Measurements from ENCODE around the gene LAMA5. TPM values are rescaled to one million over a fixed set of nuclear protein-coding genes. Genes with fewer than 3 reads are reported as not detected.
"Not testable (repeated sequence)": the region's sequence is repeated elsewhere in the genome, so short reads cannot be mapped to it uniquely, and the experiment has no call there.

Gene LAMA5
- total RNA-seq, 2 experiments from 2014 or later, result 0.99 to 1.9 TPM

DNA sequence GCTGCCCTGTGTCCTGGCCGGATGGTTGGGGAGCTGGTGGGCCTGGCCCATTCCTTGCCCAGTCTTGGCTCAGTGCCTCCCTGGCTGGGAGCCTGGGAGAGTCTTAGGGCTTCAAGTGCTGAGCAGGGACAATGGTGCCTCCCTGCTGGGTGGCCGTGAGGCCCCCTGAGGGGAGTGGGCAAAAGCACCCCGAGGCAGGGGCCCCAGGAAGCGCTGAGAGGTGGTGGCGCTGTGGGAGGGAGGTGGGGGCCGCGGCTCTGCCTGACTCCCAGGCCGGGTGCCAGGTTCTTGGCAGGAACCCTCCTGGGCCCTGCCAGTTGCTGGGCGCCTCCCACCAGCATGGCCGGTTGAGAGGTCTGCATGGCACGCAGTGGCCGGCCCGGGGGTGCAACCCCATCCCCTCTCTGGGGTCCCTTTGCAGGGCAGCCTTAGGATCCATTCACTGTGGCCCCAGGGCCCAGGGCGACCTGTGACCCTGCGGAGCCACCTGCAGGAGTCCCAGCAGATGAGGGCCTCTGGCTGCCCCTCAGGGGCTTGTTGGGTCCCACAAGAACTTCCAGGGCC lies 10.6 kb upstream of the LAMA5 start:
- Mint-ChIP-seq H3K4me3 (no peak overlapping the region), H3K4me1 (peaks cover 5% of the 10 kb centered on the region), H3K36me3 (peaks cover 7% of the 10 kb centered on the region), H3K27me3 (no peaks in the 10 kb centered on the region), H3K9me3 (ENCODE audit: low read depth) (peaks cover 4% of the 10 kb centered on the region), H3K27ac (no peak overlapping the region)
- DNase-seq (no peak), ATAC-seq (no peak)
- CTCF ChIA-PET, result no interaction called here

GRCh38 chr20:62377064-62377461 lies 10.0 kb upstream of the LAMA5 start:
- no peak overlapping the region for H3K4me3 Mint-ChIP-seq
- H3K4me1 Mint-ChIP-seq, result peaks cover 3% of the 10 kb centered on the region
- H3K27me3 Mint-ChIP-seq, result no peaks in the 10 kb centered on the region
- peaks cover 4% of the 10 kb centered on the region for H3K36me3 Mint-ChIP-seq
- no peak for DNase-seq
- CTCF ChIA-PET, result no interaction called here
- H3K9me3 Mint-ChIP-seq (ENCODE audit: low read depth), result peaks cover 3% of the 10 kb centered on the region
- ATAC-seq, result no peak
- H3K27ac Mint-ChIP-seq, result no peak overlapping the region

GRCh38 chr20:62376112-62377063 lies 9.3 kb upstream of the LAMA5 start:
- Mint-ChIP-seq H3K27me3 (no peaks in the 10 kb centered on the region), H3K9me3 (ENCODE audit: low read depth) (no peaks in the 10 kb centered on the region), H3K36me3 (no peaks in the 10 kb centered on the region), H3K4me1 (no peaks in the 10 kb centered on the region), H3K27ac (no peak overlapping the region), H3K4me3 (no peak overlapping the region)
- DNase-seq (no peak), ATAC-seq (no peak)
- CTCF ChIA-PET, result no interaction called here

GRCh38 chr20:62374331-62375152 lies 7.4 kb upstream of the LAMA5 start:
- DNase-seq (no peak), ATAC-seq (no peak)
- H3K36me3 Mint-ChIP-seq, result no peaks in the 10 kb centered on the region
- H3K27ac Mint-ChIP-seq, result peak overlapping the region; percentile 1
- CTCF ChIA-PET, result interaction anchor here (1.7 kb wide), 1 partner anchor 8 kb away, joined by 6 read pairs; no protein-coding TSS in a partner anchor
- H3K9me3 Mint-ChIP-seq (ENCODE audit: low read depth), result no peaks in the 10 kb centered on the region
- no peak overlapping the region for H3K4me3 Mint-ChIP-seq
- peaks cover under 1% of the 10 kb centered on the region for H3K27me3 Mint-ChIP-seq
- no peaks in the 10 kb centered on the region for H3K4me1 Mint-ChIP-seq

- CTCF ChIA-PET, result interaction anchor here (1.7 kb wide), 1 partner anchor 9 kb away, joined by 6 read pairs; no protein-coding TSS in a partner anchor
- not testable (repeated sequence) for H3K9me3 Mint-ChIP-seq (ENCODE audit: low read depth)
Observed at GRCh38 chr20:62373631-62374179, 6.6 kb upstream of the LAMA5 start.

GRCh38 chr20:62372042-62372993 lies 5.2 kb upstream of the LAMA5 start:
- no peak for DNase-seq
- CTCF ChIA-PET, result no interaction called here
- H3K27ac Mint-ChIP-seq, result no peak overlapping the region
- ATAC-seq, result no peak
- H3K9me3 Mint-ChIP-seq (ENCODE audit: low read depth), result no peaks in the 10 kb centered on the region
- H3K27me3 Mint-ChIP-seq, result peaks cover 18% of the 10 kb centered on the region
- H3K4me1 Mint-ChIP-seq, result peaks cover 2% of the 10 kb centered on the region
- no peak overlapping the region for H3K4me3 Mint-ChIP-seq
- H3K36me3 Mint-ChIP-seq, result no peaks in the 10 kb centered on the region

More at GRCh38 chr20:62373631-62374179, 6.6 kb upstream of the LAMA5 start:
- H3K36me3 Mint-ChIP-seq, H3K27ac Mint-ChIP-seq, ATAC-seq, H3K27me3 Mint-ChIP-seq, DNase-seq, H3K4me3 Mint-ChIP-seq, H3K4me1 Mint-ChIP-seq: not testable (repeated sequence)

- DNase-seq (no peak), ATAC-seq (no peak)
- H3K4me3 Mint-ChIP-seq, result no peak overlapping the region
- H3K36me3 Mint-ChIP-seq, result no peaks in the 10 kb centered on the region
- H3K27ac Mint-ChIP-seq, result no peak overlapping the region
- no peaks in the 10 kb centered on the region for H3K9me3 Mint-ChIP-seq (ENCODE audit: low read depth)
- peaks cover 2% of the 10 kb centered on the region for H3K4me1 Mint-ChIP-seq
- CTCF ChIA-PET, result no interaction called here
- H3K27me3 Mint-ChIP-seq, result peaks cover 18% of the 10 kb centered on the region
Observed at GRCh38 chr20:62371588-62372041, 4.5 kb upstream of the LAMA5 start.

DNA sequence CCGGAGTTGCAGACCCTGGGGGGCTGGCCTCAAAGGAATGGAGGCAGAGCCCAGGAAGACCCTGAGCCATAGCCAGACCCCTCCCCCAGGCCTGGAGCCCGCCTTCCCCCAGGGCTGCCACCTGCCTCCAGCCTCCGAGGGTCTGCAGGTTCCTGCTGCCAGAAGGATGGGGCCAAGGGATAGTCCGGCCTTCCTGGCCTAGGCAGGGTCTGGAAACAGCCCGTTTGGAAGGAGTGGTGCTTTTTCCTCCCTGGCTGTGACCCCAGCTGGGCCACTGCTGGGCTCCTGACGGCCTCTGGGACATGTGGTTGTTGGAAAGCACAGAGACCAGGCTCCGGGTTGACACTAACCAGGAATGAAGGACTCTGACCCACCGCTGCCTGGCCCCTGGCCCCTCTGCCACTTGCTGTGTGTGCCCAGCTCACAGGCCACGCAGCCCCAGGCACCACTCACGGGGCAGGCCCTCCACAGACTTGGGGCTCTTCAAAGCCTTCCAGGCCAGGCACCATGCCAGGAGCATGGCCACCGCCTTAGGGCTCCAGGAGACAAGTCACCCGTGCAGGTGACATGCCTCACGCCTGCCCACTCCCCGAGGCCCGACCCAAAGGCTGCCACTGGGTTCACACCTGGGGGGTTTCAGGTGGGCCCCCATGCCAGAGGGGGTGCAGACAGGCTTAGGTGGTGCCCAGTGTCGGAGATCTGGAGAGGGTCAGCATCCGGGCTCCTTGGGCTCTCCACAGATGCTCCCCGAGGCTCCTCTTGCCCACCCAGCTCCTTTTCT lies 3.9 kb upstream of the LAMA5 start:
- CTCF ChIA-PET, result no interaction called here

DNA sequence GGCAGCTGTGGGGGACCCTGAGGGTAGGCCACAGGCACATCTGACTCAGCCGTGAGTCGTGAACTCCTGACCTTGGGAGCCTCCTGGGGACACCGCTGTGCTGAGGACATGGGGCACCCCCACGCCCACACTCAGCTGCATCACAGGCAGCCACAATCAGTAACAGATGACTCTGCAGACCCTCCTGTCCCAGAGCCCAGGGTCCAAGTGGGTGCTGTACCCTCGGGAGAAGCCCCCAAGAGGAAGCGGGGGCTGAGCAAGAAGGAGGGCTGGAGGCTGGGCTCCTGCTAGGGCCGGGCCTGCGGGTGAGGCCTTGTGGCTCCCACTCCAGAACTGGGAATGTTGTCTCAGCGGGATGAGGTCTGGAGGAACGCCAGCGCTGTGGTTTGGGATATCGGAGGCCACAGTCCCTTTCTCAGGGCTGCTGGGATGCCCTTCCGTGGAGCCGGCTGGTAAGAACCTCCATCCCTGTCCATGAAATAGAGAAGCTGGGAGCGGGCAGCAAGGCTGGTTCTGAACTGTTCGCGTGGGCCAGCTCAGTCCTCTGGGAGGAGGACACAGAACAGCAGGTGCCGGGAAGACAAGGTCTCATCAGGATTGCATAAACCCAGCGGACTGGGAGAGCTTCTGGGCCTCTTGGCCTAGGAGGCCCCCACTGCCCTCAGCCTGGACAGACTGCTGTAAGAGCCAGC lies 3.1 kb upstream of the LAMA5 start:
- CTCF ChIA-PET, result no interaction called here
- Mint-ChIP-seq H3K27me3 (peaks cover 24% of the 10 kb centered on the region), H3K36me3 (no peaks in the 10 kb centered on the region), H3K9me3 (ENCODE audit: low read depth) (no peaks in the 10 kb centered on the region), H3K4me3 (no peak overlapping the region), H3K27ac (no peak overlapping the region), H3K4me1 (peaks cover 2% of the 10 kb centered on the region)
- DNase-seq, result no peak
- no peak for ATAC-seq

More for the DNA sequence above, 3.9 kb upstream of the LAMA5 start:
- H3K27me3 Mint-ChIP-seq, result peaks cover 20% of the 10 kb centered on the region
- no peak overlapping the region for H3K4me3 Mint-ChIP-seq
- ATAC-seq, result no peak
- no peaks in the 10 kb centered on the region for H3K36me3 Mint-ChIP-seq
- peaks cover 2% of the 10 kb centered on the region for H3K4me1 Mint-ChIP-seq
- no peak for DNase-seq
- no peak overlapping the region for H3K27ac Mint-ChIP-seq
- H3K9me3 Mint-ChIP-seq (ENCODE audit: low read depth), result no peaks in the 10 kb centered on the region

DNA sequence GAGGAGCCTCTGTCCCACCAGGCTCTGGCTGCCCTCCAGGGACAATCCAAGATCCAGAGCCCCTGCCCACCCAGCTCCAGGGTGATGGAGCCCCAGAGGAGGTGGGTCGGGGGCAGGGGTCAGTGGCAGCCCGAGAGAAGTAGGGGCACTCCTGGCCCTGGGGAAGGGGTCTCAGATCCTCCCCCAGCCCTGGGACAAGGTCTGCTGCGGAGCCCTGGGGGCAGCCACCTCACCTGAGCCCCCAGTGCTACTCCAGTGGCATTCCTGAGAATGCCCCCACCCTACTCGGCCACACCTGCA lies 2.7 kb upstream of the LAMA5 start:
- H3K9me3 Mint-ChIP-seq (ENCODE audit: low read depth), result no peaks in the 10 kb centered on the region
- H3K4me1 Mint-ChIP-seq, result peaks cover 2% of the 10 kb centered on the region
- no peak overlapping the region for H3K27ac Mint-ChIP-seq
- DNase-seq, result no peak
- CTCF ChIA-PET, result no interaction called here
- H3K4me3 Mint-ChIP-seq, result no peak overlapping the region
- ATAC-seq, result no peak
- no peaks in the 10 kb centered on the region for H3K36me3 Mint-ChIP-seq
- peaks cover 29% of the 10 kb centered on the region for H3K27me3 Mint-ChIP-seq

- Mint-ChIP-seq H3K27me3 (peaks cover 29% of the 10 kb centered on the region), H3K27ac (no peak overlapping the region), H3K4me1 (peaks cover 2% of the 10 kb centered on the region), H3K9me3 (ENCODE audit: low read depth) (no peaks in the 10 kb centered on the region), H3K4me3 (no peak overlapping the region), H3K36me3 (no peaks in the 10 kb centered on the region)
- ATAC-seq (no peak), DNase-seq (no peak)
- CTCF ChIA-PET, result interaction anchor here (1.3 to 2.2 kb wide), 2 partner anchors 13 to 16 kb away, joined by 5 to 7 read pairs; no protein-coding TSS in a partner anchor
Observed at GRCh38 chr20:62368976-62369814, 2.1 kb upstream of the LAMA5 start.

All from activated CD8-positive, alpha-beta memory T cell treated with anti-CD3 and anti-CD28 coated beads, Interleukin-2, amount 10 ng/mL, durations not matched to agents 7 days and 5 days (primary cell).